ENCODE measurements around the gene TMEM184A.
"Not testable (repeated sequence)": the region's sequence is repeated elsewhere in the genome, so short reads cannot be mapped to it uniquely, and the experiment has no call there.

TMEM184A gene

DNA sequence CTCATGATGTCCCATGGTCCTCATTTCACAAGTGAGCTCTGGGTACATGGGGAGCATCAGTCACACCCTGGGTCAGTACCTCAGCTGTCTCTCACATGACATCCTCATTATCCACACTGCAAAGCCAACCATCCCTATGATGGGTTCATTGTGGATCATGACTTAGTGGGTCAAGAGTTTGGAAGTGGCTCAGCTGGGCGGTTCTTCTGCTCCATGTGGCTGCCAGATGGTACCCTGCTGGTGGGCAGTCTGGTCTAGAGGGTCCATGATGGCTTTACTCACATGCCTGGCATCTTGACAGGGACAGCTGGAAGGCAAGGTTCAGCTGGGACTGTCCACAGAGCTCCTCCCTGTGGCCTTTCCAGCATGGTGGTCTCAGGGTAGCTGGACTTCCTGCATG, 33.0 kb upstream of the TMEM184A start:
- DNase-seq = no peak

DNA sequence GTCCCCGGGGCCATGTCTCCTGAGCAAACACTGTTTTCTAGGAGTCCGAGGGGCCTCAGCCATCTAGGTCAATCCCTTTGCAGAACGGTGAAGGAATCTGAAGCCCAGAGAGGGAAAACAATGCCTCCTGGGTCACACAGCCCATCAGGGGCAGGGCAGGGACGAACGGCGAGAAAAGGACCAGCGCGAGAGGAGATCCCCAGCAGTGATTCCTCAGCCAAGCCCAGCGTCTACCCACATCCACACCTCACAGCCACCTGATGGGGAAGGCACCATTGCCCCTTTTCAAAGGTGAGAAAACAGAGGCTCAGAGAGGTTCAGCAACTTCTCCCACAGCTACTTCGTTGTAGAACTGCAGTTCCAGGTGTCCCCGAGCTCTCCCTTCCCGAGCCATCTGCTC, 31.7 kb upstream of the TMEM184A start:
- no peak for DNase-seq

- DNase-seq = no peak
These were observed 31.1 kb upstream of the TMEM184A start for GRCh38 chr7:1586827-1587705.

DNA sequence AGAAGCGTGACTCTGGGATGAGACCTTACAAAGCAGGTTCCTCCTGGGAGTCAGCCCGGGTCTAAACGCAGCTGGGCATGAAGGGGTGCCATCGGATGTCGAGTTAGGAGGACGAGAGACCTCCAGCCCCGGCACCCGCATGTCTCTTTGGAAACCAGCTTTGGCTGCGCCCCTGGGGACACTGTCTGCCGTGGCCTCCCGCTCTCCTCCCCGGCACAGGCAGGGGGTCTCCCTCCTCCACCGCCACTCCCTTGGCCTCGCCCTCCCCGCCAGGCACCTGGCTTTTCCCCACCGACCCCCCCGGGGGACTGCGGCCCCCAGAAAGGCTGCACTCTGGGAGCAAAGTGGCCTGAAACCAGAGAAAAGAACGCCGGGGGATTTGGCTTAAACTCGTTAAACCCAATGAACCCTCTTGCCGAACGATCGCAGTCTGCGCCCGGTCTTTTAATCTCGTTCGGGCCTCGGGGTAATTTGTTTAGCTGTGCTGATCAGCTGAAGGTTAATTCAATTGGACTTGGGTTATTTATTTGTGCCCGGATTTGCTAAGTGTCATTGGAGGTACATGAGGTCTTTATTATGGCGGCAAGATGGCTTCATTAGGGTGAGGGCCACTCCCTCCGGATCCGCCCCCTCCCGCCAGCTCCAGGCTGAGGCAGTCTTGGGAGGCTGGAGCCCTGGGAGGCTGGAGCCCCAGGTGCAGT, 30.3 kb upstream of the TMEM184A start:
- no peak for DNase-seq

GRCh38 chr7:1585142-1585981, 29.4 kb upstream of the TMEM184A start:
- no peak for DNase-seq

- DNase-seq = no peak
These were observed 28.7 kb upstream of the TMEM184A start for GRCh38 chr7:1584700-1585099.

GRCh38 chr7:1583241-1583930, 27.4 kb upstream of the TMEM184A start:
- DNase-seq = not testable (repeated sequence)

GRCh38 chr7:1580422-1581030, 24.5 kb upstream of the TMEM184A start:
- no peak for DNase-seq

DNA sequence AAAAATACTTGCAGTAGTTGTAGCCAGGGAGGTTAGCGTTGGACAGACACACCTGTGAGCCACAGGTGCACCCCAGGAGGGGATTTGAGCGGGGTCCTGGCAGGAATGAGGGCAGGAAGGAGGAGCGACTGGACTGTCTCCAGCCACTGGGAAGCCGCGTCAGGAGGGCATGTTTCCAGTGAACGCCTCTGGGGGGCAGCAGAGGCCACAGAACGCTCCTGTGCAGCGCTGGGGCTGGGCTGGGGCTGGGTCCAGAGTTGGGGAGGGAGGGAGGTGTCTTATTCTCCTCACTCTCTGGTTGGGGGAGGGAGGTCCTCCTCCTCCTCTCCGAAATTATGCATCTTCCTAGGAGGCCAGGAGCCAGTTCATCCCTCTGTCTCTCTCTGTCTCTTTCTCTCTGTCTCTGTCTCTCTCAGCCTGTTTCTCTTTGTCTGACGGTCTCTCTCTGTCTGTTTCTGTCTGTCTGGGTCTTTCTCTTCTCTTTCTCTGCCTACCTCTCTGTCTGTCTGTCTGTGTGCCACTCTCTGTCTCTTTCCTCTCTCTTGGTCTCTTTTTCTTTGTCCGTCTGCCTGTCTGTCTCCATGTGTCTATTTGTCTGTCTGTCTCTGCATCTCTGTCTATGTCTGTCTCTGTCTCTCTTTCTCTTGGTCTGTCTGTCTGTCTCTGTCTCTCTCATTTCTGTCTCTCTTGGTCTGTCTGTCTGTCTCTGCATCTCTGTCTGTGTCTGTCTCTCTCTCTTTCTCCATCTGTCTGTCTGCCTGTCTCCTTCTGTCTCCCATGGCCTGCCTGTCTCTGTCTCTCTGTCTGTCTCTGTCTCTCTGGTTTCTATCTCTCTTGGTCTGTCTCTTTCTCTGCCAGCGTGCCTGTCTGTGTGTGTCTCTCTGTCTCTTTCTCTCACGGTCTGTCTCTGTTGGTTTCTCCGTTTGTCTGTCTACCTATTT, 23.7 kb upstream of the TMEM184A start:
- DNase-seq = peak; percentile 41

- no peak for DNase-seq
These were observed 22.5 kb upstream of the TMEM184A start for GRCh38 chr7:1578513-1578912.

GRCh38 chr7:1576521-1577253, 20.7 kb upstream of the TMEM184A start:
- no peak for DNase-seq

GRCh38 chr7:1575809-1576208, 19.8 kb upstream of the TMEM184A start:
- no peak for DNase-seq

DNA sequence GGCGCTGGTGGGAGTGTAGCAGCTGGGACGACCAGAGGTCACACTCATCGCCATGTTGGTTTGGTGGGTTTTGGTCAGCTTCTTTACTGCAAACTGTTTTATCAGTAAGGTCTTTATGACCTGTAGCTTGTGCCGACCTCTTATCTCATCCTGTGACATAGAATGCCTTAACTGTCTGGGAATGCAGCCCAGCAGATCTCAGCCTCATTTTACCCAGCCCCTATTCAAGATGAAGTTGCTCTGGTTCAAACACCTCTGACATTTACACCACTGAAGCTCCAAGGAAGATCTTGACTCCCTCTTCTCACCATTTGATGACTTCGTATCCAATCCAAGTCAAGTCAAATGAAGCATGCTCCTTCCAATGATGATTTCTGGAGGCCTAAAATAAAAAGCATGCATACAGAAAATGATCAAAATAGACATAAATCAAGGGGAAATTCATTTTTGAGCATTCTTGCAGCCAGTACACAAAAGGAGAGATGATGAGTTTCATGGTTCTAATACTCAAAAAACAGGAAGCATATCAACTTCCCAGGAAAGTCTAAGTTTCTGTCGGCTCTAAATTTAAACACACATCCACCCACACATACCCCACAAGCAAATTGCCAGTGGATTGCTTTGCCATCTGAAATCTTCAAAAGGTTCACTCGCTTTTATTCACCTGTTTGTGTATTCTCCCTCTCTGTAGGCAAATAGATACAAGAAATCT, 16.3 kb upstream of the TMEM184A start:
- no peak for DNase-seq

GRCh38 chr7:1569833-1570632, 14.0 kb upstream of the TMEM184A start, which contains the start of gene PSMG3:
PSMG3 (minus strand) TSS chr7:1570032; CDS start chr7:1569339, 693 bp downstream.
- DNase-seq = peak; percentile 70

DNA sequence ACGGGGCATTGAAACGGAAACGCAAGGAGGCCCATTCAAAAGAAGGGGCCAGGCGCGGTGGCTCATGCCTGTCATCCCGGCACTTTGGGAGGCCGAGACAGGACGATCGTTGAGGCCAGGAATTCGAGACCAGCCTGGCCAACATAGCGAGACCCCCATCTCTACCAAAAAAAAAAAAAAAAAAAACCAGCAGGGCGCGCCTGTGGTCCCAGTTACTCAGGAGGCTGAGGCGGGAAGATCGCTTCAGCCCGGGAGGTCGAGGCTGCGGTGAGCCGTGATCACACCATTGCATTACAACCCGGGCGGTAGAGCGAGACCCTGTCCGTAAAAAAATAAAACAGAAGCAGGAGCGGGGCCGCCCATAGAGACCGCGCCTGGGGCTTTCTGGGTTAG, 13.4 kb upstream of the TMEM184A start:
- no peak for DNase-seq

DNA sequence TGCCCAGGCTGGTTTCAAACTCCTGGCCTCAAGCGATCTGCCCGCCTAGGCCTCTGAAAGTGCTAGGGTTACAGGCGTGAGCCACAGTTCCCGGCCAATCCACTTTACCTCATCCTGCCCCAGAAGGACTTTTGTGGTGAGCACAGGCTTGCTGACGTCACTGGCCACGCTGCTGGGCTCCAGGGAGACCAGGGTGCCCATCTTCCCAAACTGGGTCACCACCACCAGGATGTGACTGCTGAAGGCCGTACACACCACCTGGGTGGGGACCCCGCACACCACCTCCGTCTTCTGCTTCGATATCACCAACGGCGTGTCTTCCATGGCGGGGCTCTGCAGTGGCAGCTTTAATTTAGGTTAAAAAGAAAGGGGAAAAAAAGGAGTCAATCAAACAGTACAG, 13.0 kb upstream of the TMEM184A start:
- DNase-seq = peak; percentile 33

GRCh38 chr7:1567896-1568510, 12.0 kb upstream of the TMEM184A start:
- DNase-seq = peak; percentile 31
